HG03039 (cell line): ENCODE measurements around the gene SEMA4B.

Experiments
- ATAC-seq: cut with Tn5 transposase; IDR thresholded peaks from one replicate; pipeline ENCODE4 v1.9.1; 2021; ENCODE audit warnings: mild to moderate bottlenecking, moderate library complexity; ENCODE audit not compliant: unreplicated experiment

SEMA4B gene

GRCh38 chr15:90225504-90226234 is 24.5 kb downstream of the SEMA4B start:
- ATAC-seq, result no peak

- ATAC-seq, result no peak
Observed at GRCh38 chr15:90227336-90227735, 26.2 kb downstream of the SEMA4B start.

GRCh38 chr15:90227816-90228772 is 27.0 kb downstream of the SEMA4B start:
- ATAC-seq, result no peak

- no peak for ATAC-seq
Observed at GRCh38 chr15:90228960-90229359, 27.8 kb downstream of the SEMA4B start.

- ATAC-seq, result no peak
Observed at GRCh38 chr15:90230071-90230494, 29.0 kb downstream of the SEMA4B start.

- no peak for ATAC-seq
Observed at GRCh38 chr15:90230610-90231009, 29.5 kb downstream of the SEMA4B start.

GRCh38 chr15:90231028-90232017 is 30.2 kb downstream of the SEMA4B start:
- no peak for ATAC-seq

- ATAC-seq, result no peak
Observed at GRCh38 chr15:90232196-90232595, 31.1 kb downstream of the SEMA4B start.

GRCh38 chr15:90232941-90233386 is 31.8 kb downstream of the SEMA4B start:
- ATAC-seq, result no peak

- peak; percentile 86 for ATAC-seq
Observed at GRCh38 chr15:90233387-90234095, 32.4 kb downstream of the SEMA4B start, which contains the start of gene CIB1. Gene CIB1 (minus strand): TSS chr15:90233941. CDS start chr15:90233885, 56 bp downstream.

- no peak for ATAC-seq
Observed at GRCh38 chr15:90234096-90234988, 33.2 kb downstream of the SEMA4B start, which contains the start of gene GDPGP1. Gene GDPGP1 (plus strand): TSS chr15:90234209. CDS start chr15:90240909, 6,700 bp downstream.

- no peak for ATAC-seq
Observed at GRCh38 chr15:90239371-90239770, 38.2 kb downstream of the SEMA4B start.

- no peak for ATAC-seq
Observed at GRCh38 chr15:90240856-90241255, 39.7 kb downstream of the SEMA4B start.

- ATAC-seq, result no peak
Observed at GRCh38 chr15:90241343-90242192, 40.4 kb downstream of the SEMA4B start.

GRCh38 chr15:90243943-90244639 is 43.0 kb downstream of the SEMA4B start:
- no peak for ATAC-seq

- ATAC-seq, result no peak
Observed at GRCh38 chr15:90248789-90249202, 47.7 kb downstream of the SEMA4B start.

- ATAC-seq, result peak; percentile 58
Observed at GRCh38 chr15:90249203-90249863, 48.2 kb downstream of the SEMA4B start, which contains the start of gene TTLL13. Gene TTLL13 (plus strand): TSS chr15:90249556. CDS start chr15:90250631, 1,075 bp downstream.
